GM20431 (cell line): Measurements from ENCODE around the gene PPP4R4.
"Not testable (repeated sequence)": the region's sequence is repeated elsewhere in the genome, so short reads cannot be mapped to it uniquely, and the experiment has no call there.

Experiments
- in situ Hi-C: fragments of 300-500 bp; cut with MseI, MboI; formaldehyde crosslinking; loops from one replicate; pipeline ENCODE4 v1.15.0; 2020; ENCODE audit warnings: low sequenced_read_pairs; ENCODE audit not compliant: unreplicated experiment

The PPP4R4 gene

GRCh38 chr14:94239406-94239805 lies 65.3 kb downstream of the PPP4R4 start:
- in situ Hi-C loops: no loop called here

- in situ Hi-C loops: no loop called here
Observed at GRCh38 chr14:94244182-94244581, 70.1 kb downstream of the PPP4R4 start.

GRCh38 chr14:94264195-94264594 lies 90.1 kb downstream of the PPP4R4 start:
- in situ Hi-C loops: not testable (repeated sequence)

DNA sequence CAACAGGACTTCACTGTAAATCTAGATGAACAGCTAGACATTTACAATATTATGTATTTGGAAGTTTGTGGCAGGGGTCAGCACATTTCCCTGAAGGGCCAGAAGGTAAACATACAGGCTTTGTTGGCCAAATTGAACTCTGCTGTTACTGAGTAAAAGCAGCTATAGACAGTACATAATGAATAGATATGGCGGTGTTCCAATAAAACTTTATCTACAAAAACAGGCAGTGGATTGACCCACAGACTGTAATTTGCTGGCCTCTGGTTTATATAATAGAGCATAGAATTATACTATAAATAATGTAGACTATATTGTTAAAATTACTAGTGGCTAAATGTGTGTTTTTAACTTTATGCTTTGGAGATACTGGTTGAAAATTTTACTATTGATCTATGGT lies 93.2 kb downstream of the PPP4R4 start:
- in situ Hi-C loops: no loop called here

GRCh38 chr14:94268582-94268981 lies 94.5 kb downstream of the PPP4R4 start:
- in situ Hi-C loops: not testable (repeated sequence)

GRCh38 chr14:94269156-94269555 lies 95.0 kb downstream of the PPP4R4 start:
- in situ Hi-C loops: no loop called here

- in situ Hi-C loops: not testable (repeated sequence)
Observed at GRCh38 chr14:94276898-94277561, 102.9 kb downstream of the PPP4R4 start.

GRCh38 chr14:94278731-94279130 lies 104.6 kb downstream of the PPP4R4 start:
- in situ Hi-C loops: no loop called here

GRCh38 chr14:94282991-94283723 lies 109.0 kb downstream of the PPP4R4 start:
- in situ Hi-C loops: no loop called here

DNA sequence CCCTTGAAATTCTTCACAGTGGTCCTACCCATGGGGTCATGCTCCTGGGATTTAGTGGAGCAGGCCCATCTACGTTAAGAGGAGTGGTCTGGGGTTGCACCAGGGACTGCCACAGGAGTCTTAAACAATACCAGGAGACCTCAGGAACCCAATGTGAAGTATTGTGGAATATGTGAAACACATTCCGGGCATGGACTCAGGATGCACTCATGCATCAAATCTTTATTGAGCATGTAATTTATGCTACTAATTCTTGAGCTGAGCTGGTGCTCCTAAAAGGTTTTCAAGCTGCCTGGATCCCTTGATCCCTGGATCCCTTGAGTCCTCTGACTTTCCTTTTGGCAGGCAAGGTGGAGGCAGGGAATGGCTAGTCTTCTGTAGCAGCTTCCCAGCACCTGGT lies 110.1 kb downstream of the PPP4R4 start:
- in situ Hi-C loops: no loop called here

DNA sequence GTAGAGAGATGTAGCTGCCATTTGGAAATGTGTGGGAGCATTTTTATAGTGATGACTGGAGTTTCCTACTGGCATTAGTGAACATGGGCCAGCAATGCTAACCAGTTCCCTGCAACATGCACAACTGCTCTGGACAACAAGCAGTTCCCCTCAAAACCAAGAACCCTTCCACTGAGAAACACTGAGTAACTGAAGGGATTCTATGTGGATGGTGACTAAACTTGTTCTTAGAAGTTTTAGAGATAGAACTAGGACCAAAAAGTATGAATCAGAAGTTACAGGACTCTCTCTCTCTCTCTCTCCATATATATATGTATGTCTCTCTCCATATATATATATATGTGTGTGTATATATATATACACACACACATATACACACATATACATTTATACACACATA lies 111.0 kb downstream of the PPP4R4 start:
- in situ Hi-C loops: no loop called here

DNA sequence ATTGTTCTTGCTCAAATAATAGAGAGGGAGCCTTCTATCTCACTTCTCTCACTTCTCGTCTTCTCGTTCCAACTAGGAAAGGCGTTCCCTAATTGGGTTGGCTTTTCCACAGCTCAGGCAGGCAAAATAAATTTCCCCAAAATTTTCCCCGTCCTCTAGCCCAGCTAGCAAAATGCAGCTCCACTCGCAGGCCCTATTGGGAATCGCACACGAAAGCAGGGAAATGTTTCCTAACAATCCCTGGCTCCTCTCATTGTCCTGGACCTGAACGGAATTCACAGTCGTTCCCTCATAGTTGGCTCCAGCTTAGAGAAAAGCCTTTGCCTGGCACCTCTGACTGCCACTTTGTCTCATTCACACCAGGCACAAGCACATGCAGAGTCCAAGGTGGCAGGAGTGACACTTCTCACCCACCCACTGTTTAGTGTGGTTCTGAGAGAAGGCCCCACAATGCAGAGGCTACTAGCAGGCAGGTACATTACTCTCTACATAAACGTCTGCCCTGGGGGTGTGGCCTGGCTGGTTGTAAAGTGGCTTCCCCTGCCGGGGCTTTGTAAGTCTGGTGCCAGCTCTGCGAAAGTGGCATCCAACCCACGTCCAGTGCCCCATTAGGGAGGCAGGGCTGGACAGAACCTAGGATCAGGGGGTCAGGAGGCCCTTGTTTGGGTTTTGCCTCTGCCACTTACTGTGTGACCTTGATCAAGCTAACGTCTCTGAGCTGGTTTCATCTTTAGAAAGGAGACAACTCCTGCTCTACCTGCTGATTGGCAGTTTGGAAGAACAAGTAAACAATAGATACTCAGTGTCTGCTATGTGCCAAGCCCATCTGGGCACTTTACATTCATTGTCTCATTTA lies 114.7 kb downstream of the PPP4R4 start:
- in situ Hi-C loops: no loop called here

DNA sequence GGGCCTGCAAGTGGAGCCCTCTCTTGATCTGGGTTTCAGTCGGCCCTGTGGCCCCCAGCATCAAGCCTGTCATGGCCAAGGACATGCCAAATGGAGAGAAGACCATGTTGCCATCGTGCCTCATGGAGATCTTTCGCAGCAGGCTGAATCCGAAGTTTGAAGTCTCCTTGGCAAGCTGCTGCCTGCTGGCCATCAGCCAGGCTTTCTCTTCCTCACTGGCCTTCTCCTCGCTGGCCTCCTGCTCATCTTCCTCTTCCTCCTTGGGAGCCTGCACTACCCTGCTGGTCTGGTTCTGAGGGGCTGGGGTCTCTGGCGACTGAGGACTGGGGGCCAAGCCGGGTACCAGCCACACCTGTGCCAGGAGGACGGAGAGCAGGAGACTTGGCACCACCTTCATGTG lies 116.1 kb downstream of the PPP4R4 start:
- in situ Hi-C loops: no loop called here

GRCh38 chr14:94291159-94291905 lies 117.2 kb downstream of the PPP4R4 start:
- in situ Hi-C loops: no loop called here

DNA sequence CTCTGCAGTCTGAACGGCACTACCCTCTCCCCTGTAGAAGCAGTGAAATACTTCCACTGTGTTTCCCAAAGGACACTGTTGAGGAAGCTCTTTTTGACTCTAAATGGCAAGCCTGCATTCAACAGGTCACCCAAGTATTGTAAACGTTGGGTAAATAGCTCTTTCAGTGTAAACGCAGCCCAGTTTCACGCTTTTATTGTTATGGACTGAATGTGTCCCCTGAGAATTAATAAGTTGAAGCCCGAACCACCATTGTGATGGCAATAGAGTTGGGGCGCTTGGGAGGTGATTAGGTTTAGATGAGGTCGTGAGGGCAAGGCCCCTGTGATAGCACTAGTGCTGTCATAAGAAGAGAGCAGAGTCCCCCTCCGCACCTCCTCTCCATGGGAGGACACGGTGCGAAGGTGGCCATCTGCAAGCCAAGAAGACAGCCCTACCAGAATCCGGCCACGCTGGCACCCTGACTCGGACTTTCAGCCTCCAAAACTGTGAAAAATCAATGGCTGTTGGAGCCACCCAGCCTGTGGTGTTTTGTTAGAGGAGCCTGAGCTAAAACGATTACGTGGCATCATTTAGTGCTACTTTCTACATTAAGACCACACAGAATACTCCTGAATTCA lies 117.9 kb downstream of the PPP4R4 start:
- in situ Hi-C loops: no loop called here

GRCh38 chr14:94292526-94292871 lies 118.4 kb downstream of the PPP4R4 start:
- in situ Hi-C loops: no loop called here

GRCh38 chr14:94292872-94293577 lies 118.9 kb downstream of the PPP4R4 start, which contains the start of gene SERPINA10:
Gene SERPINA10 (minus strand): TSS chr14:94293268. CDS start chr14:94290593, 2,675 bp downstream.
- in situ Hi-C loops: no loop called here

GRCh38 chr14:94293578-94293924 lies 119.4 kb downstream of the PPP4R4 start:
- in situ Hi-C loops: no loop called here
